Measurements from ENCODE around the gene AZI2. TPM values are rescaled to one million over a fixed set of nuclear protein-coding genes. Genes with fewer than 3 reads are reported as not detected.

Gene AZI2
- total and polyA plus RNA-seq, 2 experiments from 2014 or later, result 24.5 to 28.6 TPM

- TF ChIP-seq ZNF462 (CRISPR knock-in tag; IDR thresholded peaks at IDR 0.05), result no peak
- no peak for TF ChIP-seq STAT1 (IDR thresholded peaks at IDR 0.05; ENCODE audit: unreplicated experiment)
- TF ChIP-seq ETS1 (IDR thresholded peaks at IDR 0.05), result no peak
- no peak for TF ChIP-seq REST (IDR thresholded peaks at IDR 0.05; ENCODE audit: unreplicated experiment)
- TF ChIP-seq JUNB (IDR thresholded peaks at IDR 0.05; ENCODE audit: unreplicated experiment), result no peak
- no peak for TF ChIP-seq NANOG (IDR thresholded peaks at IDR 0.05; ENCODE audit: borderline replicate concordance)
Measured at GRCh38 chr3:28300345-28300962, 48.2 kb downstream of the AZI2 start (continued).

Measured in GM23338 (cell line).